Suprapubic skin (tissue), 4 donors: ENCODE measurements around the gene MDK. TPM values are rescaled to one million over a fixed set of nuclear protein-coding genes. Genes with fewer than 3 reads are reported as not detected.
A peak's percentile ranks its signal among the peaks of the same experiment; 100 is the strongest.

Source experiments
- DNase-seq, 2 donors: peaks; one replicate each; pipeline ENCODE4 v3.0.0-alpha.2; 2019; ENCODE audit warnings: low spot score in 2 of 2
- H3K27ac ChIP-seq: fragments of 200-600 bp; sonication (generic); one replicate; pipeline ENCODE4 v1.5.1; 2019
- H3K27me3 ChIP-seq: fragments of 200-600 bp; sonication (generic); one replicate; pipeline ENCODE4 v1.5.1; 2019
- H3K36me3 ChIP-seq: fragments of 200-600 bp; sonication (generic); one replicate; pipeline ENCODE4 v1.5.1; 2019
- H3K4me1 ChIP-seq: fragments of 200-600 bp; sonication (generic); one replicate; pipeline ENCODE4 v1.5.1; 2019
- H3K4me3 ChIP-seq: fragments of 200-600 bp; sonication (generic); one replicate; pipeline ENCODE4 v1.5.1; 2019; ENCODE audit warnings: mild to moderate bottlenecking
- H3K9me3 ChIP-seq: fragments of 200-600 bp; sonication (generic); one replicate; pipeline ENCODE4 v1.5.1; 2019
- CTCF ChIP-seq, 2 donors: fragments of 200-600 bp in 1 of 2; fragments of 450-650 bp in 1 of 2; sonication (generic) in 1 of 2; IDR thresholded peaks; one replicate each; pipeline ENCODE4 v1.5.1; 2016 to 2019; ENCODE audit warnings: antibody characterized with exemption in 2 of 2, mild to moderate bottlenecking in 1 of 2, moderate library complexity in 1 of 2
- EP300 ChIP-seq: sonication (generic); formaldehyde crosslinking; IDR thresholded peaks from one replicate; pipeline ENCODE4 v1.6.1; 2017; ENCODE audit warnings: antibody characterized with exemption
- POLR2A ChIP-seq, 2 donors: fragments of 450-650 bp; IDR thresholded peaks; one replicate each; pipeline ENCODE4 v1.6.1; 2017; ENCODE audit warnings: antibody characterized with exemption in 2 of 2, mild to moderate bottlenecking in 2 of 2, moderate library complexity in 2 of 2
- POLR2AphosphoS5 ChIP-seq, 3 donors: sonication (generic); formaldehyde crosslinking; IDR thresholded peaks; one replicate each; pipeline ENCODE4 v1.6.1; 2017; ENCODE audit warnings: antibody characterized with exemption in 3 of 3
- WGBS: methylation state at CpG from one replicate; pipeline ENCODE4 v1.1.5; 2018; 5-methylcytosine and 5-hydroxymethylcytosine counted together
- total RNA-seq, 4 donors: library from RNA; depleted of rRNA; stranded (reverse); fragments of >200 nt; gene quantifications; one replicate each; pipeline ENCODE4 v1.1.0, GENCODE V29; 2016

MDK gene
- total RNA-seq, 4 donors from 2014 or later: 9.1 to 22.6 (median 13.9) TPM

DNA sequence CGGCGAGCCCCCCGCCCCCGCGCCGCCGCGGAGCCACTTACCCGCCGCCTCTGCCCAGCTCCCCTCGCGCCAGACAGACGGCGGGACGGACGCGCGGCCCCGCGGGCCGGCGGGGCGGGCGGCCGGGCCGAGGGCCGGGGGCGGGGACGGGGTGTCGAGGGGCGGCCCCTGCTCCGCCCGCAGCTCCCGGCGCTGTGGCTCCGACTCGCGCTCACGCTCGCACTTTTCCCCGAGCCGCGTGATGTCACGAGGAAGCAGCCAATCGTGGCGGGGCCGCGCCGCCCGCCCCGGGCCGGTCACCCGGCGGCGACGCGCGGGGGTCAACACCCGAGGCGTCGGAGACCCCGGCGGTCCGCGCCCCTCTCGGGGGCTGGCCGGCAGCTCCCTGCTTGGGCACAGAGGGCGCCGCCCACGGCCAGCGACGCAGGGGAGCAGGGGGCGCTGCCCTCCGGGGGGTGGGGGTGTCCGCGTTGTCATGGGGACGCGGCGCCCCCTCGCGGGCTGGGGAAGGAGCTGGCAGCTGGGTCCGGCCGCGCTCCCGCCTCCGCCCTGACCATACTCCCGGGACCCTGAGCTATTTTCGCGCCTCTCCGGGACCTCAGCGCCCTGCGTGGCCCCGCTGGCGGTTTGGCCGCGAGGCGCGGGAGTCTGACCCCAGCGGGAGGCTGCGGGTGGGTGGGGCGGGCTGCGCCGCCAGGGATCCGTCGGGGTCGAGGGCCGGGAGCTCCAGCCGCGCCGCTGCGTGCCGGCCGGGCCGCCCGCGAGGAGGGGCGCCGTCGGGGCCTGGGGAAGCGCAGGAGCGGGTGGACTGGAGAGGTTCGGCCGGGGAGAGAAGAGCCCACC lies 10.3 kb downstream of the MDK start, which contains the start of gene CHRM4:
Gene CHRM4 (minus strand): TSS at position 199 of the 843 bp plus-strand sequence. CDS start 5,219 bp downstream, outside the sequence.
- Histone ChIP-seq H3K9me3 (no peaks in the 10 kb centered on the region), H3K27me3 (peaks cover 57% of the 10 kb centered on the region), H3K4me3 (peak within 1 kb of the TSS; percentile 54), H3K36me3 (peaks cover 5% of the 10 kb centered on the region), H3K27ac (no peak within 1 kb of the TSS), H3K4me1 (peaks cover 46% of the 10 kb centered on the region)
- DNase-seq: no peak
- under 1% methylated on average over 18 of the region's 123 CpGs for WGBS
- no peak for TF ChIP-seq CTCF (IDR thresholded peaks at IDR 0.05)
- no peak for TF ChIP-seq POLR2A (IDR thresholded peaks at IDR 0.05)
- no peak for TF ChIP-seq POLR2AphosphoS5 (IDR thresholded peaks at IDR 0.05)
- no peak for TF ChIP-seq EP300

DNA sequence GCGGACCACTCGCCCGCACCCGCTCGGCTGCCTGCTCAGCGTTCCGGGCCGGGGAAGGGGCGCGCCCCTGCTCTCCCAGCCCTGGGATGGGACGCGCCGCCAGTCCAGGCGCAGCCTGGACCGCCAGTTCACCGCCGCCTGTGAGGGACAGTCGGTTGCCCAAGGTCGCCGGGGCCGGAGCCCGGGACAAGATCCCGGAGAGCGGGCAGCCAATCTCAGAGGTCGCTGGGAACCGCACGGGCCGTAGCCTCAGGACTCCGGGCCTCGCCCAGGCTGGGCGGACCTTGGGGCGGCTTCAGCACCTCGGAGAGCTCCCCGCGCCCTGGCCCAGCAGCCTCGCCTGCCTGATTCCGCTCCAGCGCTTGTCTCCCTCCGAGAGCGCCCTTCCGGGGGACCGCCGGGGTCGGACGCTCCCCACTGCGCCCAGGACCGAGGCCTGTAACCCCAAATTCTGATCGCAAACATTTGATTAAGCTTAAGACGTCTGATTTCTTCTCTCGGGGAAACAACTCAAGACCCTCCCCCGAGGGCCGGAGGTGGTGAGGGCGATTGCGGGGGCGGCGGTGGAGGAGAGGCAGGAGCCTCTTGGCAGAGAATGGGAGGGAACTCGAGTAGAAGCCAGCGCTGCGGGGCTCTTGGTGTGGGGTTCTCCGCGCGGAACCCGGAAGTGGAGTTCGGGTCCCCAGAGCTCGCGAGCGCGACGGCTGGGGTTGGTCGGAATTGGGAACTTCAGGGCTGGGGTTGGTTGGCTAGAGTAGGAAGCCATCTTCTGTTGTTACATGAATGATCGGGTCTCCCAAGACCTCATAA lies 11.2 kb downstream of the MDK start:
- H3K4me3 ChIP-seq: peak overlapping the region; percentile 54
- WGBS: 13% methylated on average over 7 of the region's 71 CpGs

GRCh38 chr11:46393231-46393616 lies 11.8 kb downstream of the MDK start:
- peaks cover 43% of the 10 kb centered on the region for H3K27me3 ChIP-seq
- no peak for DNase-seq
- TF ChIP-seq POLR2A (IDR thresholded peaks at IDR 0.05): no peak
- no peak for TF ChIP-seq POLR2AphosphoS5 (IDR thresholded peaks at IDR 0.05)
- TF ChIP-seq CTCF (IDR thresholded peaks at IDR 0.05): no peak
- TF ChIP-seq EP300: no peak
- H3K9me3 ChIP-seq: no peaks in the 10 kb centered on the region
- WGBS: 60% methylated on average over 4 of the region's 4 CpGs
- H3K27ac ChIP-seq: no peak overlapping the region
- H3K36me3 ChIP-seq: peaks cover 20% of the 10 kb centered on the region
- peaks cover 43% of the 10 kb centered on the region for H3K4me1 ChIP-seq
- H3K4me3 ChIP-seq: peak overlapping the region; percentile 54

More for the DNA sequence above, 11.2 kb downstream of the MDK start:
- Histone ChIP-seq H3K27me3 (peaks cover 49% of the 10 kb centered on the region), H3K27ac (no peak overlapping the region), H3K36me3 (peaks cover 14% of the 10 kb centered on the region), H3K9me3 (no peaks in the 10 kb centered on the region), H3K4me1 (peaks cover 45% of the 10 kb centered on the region)
- DNase-seq: peak in 1 of 2 donors; percentile 92
- TF ChIP-seq EP300 (no peak), POLR2A (IDR thresholded peaks at IDR 0.05) (no peak), POLR2AphosphoS5 (IDR thresholded peaks at IDR 0.05) (peak in 1 of 3 donors; percentile 22)

- 80% methylated on average over 4 of the region's 4 CpGs for WGBS
- Histone ChIP-seq H3K4me3 (no peak overlapping the region), H3K4me1 (peaks cover 43% of the 10 kb centered on the region), H3K9me3 (no peaks in the 10 kb centered on the region), H3K27ac (no peak overlapping the region), H3K27me3 (peaks cover 38% of the 10 kb centered on the region), H3K36me3 (peaks cover 25% of the 10 kb centered on the region)
- DNase-seq: no peak
- TF ChIP-seq EP300 (no peak), POLR2AphosphoS5 (IDR thresholded peaks at IDR 0.05) (no peak), POLR2A (IDR thresholded peaks at IDR 0.05) (no peak), CTCF (IDR thresholded peaks at IDR 0.05) (no peak)
Measured at GRCh38 chr11:46393759-46394158, 12.3 kb downstream of the MDK start.

DNA sequence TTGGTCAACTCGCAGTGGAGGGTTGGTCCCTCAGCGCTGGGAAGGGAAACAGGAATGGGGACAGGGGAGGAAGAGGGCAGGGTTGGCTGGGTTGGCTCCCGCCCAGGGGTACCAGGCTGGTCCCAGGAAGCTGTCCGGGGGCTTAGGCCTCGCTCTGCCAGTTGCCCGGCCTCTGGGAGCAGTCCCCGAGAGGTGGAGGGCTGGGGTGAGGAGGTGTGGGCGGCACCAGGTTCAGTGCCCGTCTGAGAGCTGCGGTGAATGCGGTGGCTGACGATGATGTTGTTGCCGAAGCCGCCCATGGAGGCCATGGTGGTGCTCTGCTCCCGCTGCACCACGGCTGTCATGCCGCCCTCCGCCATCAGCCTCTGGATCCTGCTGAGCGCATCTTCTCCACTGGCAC lies 16.1 kb downstream of the MDK start:
- no peak overlapping the region for H3K27ac ChIP-seq
- peaks cover 7% of the 10 kb centered on the region for H3K4me1 ChIP-seq
- 93% methylated on average over 17 of the region's 19 CpGs for WGBS
- no peaks in the 10 kb centered on the region for H3K9me3 ChIP-seq
- DNase-seq: no peak
- peaks cover under 1% of the 10 kb centered on the region for H3K27me3 ChIP-seq
- H3K4me3 ChIP-seq: no peak overlapping the region
- TF ChIP-seq EP300: no peak
- TF ChIP-seq POLR2AphosphoS5 (IDR thresholded peaks at IDR 0.05): no peak
- no peak for TF ChIP-seq POLR2A (IDR thresholded peaks at IDR 0.05)
- H3K36me3 ChIP-seq: peaks cover 41% of the 10 kb centered on the region
